ENCODE results near the gene ADIPOR1. TPM values are rescaled to one million over a fixed set of nuclear protein-coding genes. Genes with fewer than 3 reads are reported as not detected.

The ADIPOR1 gene
- total RNA-seq, 1 experiment from 2014 or later = 79.1 TPM

- ChIA-PET CTCF (interaction anchor here (0.5 kb wide), 1 partner anchor 17 kb away, joined by 12 read pairs; no protein-coding TSS in a partner anchor), POLR2A (ENCODE audit: low non-redundant PET) (no interaction called here)
- BruUV-seq (replicated peaks) = no TSS peak
- TF ChIP-seq EZH2 (IDR thresholded peaks at IDR 0.05; ENCODE audit: borderline replicate concordance, low read depth, low read length, poor library complexity, severe bottlenecking) (no peak), CTCF (conservative IDR thresholded peaks at IDR 0.05; ENCODE audit: low read depth, low read length) (no peak)
- Histone ChIP-seq H3K4me3 (ENCODE audit: low read depth, low read length, poor library complexity, severe bottlenecking) (no peak overlapping the region), H3K9me3 (ENCODE audit: low read depth, low read length, poor library complexity, severe bottlenecking) (no peaks in the 10 kb centered on the region), H3K27ac (ENCODE audit: low read depth, low read length, poor library complexity, severe bottlenecking) (no peak overlapping the region), H3K36me3 (ENCODE audit: insufficient read depth, low read length, poor library complexity, severe bottlenecking) (peaks cover 86% of the 10 kb centered on the region), H3K4me1 (ENCODE audit: insufficient read depth, low read length, poor library complexity, severe bottlenecking) (no peaks in the 10 kb centered on the region), H3K27me3 (replicated peaks; ENCODE audit: insufficient read depth, low read depth, low read length, poor library complexity) (no peaks in the 10 kb centered on the region)
- DNase-seq (ENCODE audit: low spot score) = no peak
- intact Hi-C loops (cut with micrococcal nuclease; ENCODE audit: unreplicated experiment) = no loop called here
Measured at GRCh38 chr1:202945483-202945882, 12.6 kb downstream of the ADIPOR1 start.

- peaks cover 80% of the 10 kb centered on the region for H3K36me3 ChIP-seq (ENCODE audit: insufficient read depth, low read length, poor library complexity, severe bottlenecking)
- ChIA-PET POLR2A (ENCODE audit: low non-redundant PET) (no interaction called here), CTCF (no interaction called here)
- no peak overlapping the region for H3K27ac ChIP-seq (ENCODE audit: low read depth, low read length, poor library complexity, severe bottlenecking)
- TF ChIP-seq EZH2 (IDR thresholded peaks at IDR 0.05; ENCODE audit: borderline replicate concordance, low read depth, low read length, poor library complexity, severe bottlenecking) (no peak), CTCF (conservative IDR thresholded peaks at IDR 0.05; ENCODE audit: low read depth, low read length) (no peak)
- no peak overlapping the region for H3K4me3 ChIP-seq (ENCODE audit: low read depth, low read length, poor library complexity, severe bottlenecking)
- H3K9me3 ChIP-seq (ENCODE audit: low read depth, low read length, poor library complexity, severe bottlenecking) = no peaks in the 10 kb centered on the region
- intact Hi-C loops (cut with micrococcal nuclease; ENCODE audit: unreplicated experiment) = no loop called here
- no peaks in the 10 kb centered on the region for H3K27me3 ChIP-seq (replicated peaks; ENCODE audit: insufficient read depth, low read depth, low read length, poor library complexity)
- H3K4me1 ChIP-seq (ENCODE audit: insufficient read depth, low read length, poor library complexity, severe bottlenecking) = no peaks in the 10 kb centered on the region
- DNase-seq (ENCODE audit: low spot score) = no peak
- BruUV-seq (replicated peaks) = no TSS peak
Measured at GRCh38 chr1:202944438-202944921, 13.6 kb downstream of the ADIPOR1 start.

GRCh38 chr1:202942426-202942825, 15.7 kb downstream of the ADIPOR1 start:
- BruUV-seq (replicated peaks) = no TSS peak
- H3K4me1 ChIP-seq (ENCODE audit: insufficient read depth, low read length, poor library complexity, severe bottlenecking) = no peaks in the 10 kb centered on the region
- DNase-seq (ENCODE audit: low spot score) = no peak
- ChIA-PET CTCF (no interaction called here), POLR2A (ENCODE audit: low non-redundant PET) (no interaction called here)
- TF ChIP-seq CTCF (conservative IDR thresholded peaks at IDR 0.05; ENCODE audit: low read depth, low read length) = no peak
- TF ChIP-seq EZH2 (IDR thresholded peaks at IDR 0.05; ENCODE audit: borderline replicate concordance, low read depth, low read length, poor library complexity, severe bottlenecking) = no peak
- intact Hi-C loops (cut with micrococcal nuclease; ENCODE audit: unreplicated experiment) = no loop called here
- peaks cover 64% of the 10 kb centered on the region for H3K36me3 ChIP-seq (ENCODE audit: insufficient read depth, low read length, poor library complexity, severe bottlenecking)
- H3K9me3 ChIP-seq (ENCODE audit: low read depth, low read length, poor library complexity, severe bottlenecking) = no peaks in the 10 kb centered on the region
- no peaks in the 10 kb centered on the region for H3K27me3 ChIP-seq (replicated peaks; ENCODE audit: insufficient read depth, low read depth, low read length, poor library complexity)
- H3K4me3 ChIP-seq (ENCODE audit: low read depth, low read length, poor library complexity, severe bottlenecking) = no peak overlapping the region
- no peak overlapping the region for H3K27ac ChIP-seq (ENCODE audit: low read depth, low read length, poor library complexity, severe bottlenecking)
